Epidermal melanocyte (primary cell): ENCODE measurements around the gene CD79A.

Experiments used
- DNase-seq: peaks from one replicate; pipeline ENCODE4 v3.0.0; 2011; ENCODE audit warnings: low spot score; ENCODE audit not compliant: insufficient read length

The CD79A gene

GRCh38 chr19:41918653-41919244, 41.7 kb downstream of the CD79A start:
- DNase-seq, result no peak

GRCh38 chr19:41919948-41920712, 43.1 kb downstream of the CD79A start:
- DNase-seq, result no peak

DNA sequence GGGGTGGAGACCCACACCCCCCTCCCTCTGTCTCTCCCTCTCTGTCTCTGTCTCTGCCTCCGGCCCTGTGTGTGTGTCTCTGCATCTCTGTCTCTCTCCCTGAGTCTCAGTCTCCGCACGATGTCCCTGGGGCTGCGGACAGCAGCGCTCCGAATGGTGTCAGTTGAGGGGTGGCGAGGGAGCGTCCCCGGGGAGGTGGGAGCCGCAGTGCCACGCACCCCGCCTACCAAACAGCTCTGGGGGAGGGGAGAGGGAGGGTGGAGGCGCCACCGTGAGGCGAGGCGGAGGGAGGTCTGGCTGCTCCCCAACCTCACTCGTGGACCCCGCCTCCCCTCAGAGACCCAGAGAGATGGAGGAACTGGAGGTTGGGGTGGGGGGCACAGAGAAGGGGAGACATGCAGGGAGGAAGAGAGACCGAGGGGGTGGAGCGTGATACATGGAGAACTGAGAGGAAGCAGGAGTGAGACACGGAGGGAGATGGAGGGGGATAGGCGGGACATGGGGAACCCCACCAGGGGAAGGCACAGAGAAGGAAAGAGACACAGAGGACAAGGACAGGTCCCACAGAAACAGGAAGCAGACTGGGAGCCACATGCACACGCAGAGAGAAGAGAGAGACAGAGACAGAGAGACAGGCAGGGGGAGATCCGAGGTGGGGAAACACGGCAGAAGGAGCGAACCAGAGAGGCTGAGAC, 44.0 kb downstream of the CD79A start:
- no peak for DNase-seq

DNA sequence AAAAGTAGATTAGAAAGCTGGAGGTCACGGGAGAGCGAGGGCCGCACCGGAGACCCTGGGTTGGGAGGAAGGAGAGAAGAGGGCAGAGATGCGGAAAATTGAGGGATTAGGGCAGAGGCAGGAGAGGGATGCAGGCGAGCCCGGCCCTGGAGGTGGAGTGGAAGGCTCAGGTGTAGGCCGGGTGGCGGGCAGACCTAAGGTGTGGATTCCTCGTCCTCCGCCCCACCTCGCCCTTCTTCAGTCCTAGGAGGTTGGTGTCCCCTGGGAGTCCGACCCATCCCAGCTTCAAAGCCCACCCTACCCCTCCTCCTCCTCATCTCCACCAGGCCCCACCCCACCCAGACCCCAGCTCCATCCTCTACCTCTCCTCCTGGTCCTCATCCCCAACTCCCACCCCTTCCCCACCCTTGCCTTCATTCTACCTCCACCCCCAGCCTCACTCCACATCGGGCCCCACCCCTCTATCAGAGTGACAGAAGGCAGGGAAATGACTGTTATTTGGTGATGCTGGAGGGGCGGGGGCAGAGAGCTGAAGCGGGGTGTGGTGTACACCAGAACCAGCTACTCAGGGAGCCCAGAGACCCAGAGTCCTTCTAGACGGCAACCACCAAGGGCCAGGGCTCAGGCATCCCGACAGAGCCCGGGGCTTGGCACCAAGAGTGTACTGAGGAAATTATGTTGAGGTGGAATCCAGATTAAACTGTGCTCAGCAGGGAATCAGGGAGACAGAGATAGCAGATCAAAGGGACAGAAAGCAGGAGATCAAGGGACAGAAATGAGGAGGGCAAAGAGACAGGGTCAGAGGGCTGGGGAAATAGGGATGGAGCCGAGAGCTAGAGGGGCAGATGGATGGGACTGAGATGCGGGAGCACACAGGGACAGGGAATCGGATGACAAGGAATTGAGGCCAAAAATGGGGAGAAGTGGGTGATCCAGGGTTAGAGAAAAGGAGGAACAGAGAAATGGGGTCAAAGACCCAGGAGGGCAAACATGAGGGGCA, 44.8 kb downstream of the CD79A start:
- DNase-seq, result no peak

- no peak for DNase-seq
These were observed 45.5 kb downstream of the CD79A start for GRCh38 chr19:41922585-41922984.

DNA sequence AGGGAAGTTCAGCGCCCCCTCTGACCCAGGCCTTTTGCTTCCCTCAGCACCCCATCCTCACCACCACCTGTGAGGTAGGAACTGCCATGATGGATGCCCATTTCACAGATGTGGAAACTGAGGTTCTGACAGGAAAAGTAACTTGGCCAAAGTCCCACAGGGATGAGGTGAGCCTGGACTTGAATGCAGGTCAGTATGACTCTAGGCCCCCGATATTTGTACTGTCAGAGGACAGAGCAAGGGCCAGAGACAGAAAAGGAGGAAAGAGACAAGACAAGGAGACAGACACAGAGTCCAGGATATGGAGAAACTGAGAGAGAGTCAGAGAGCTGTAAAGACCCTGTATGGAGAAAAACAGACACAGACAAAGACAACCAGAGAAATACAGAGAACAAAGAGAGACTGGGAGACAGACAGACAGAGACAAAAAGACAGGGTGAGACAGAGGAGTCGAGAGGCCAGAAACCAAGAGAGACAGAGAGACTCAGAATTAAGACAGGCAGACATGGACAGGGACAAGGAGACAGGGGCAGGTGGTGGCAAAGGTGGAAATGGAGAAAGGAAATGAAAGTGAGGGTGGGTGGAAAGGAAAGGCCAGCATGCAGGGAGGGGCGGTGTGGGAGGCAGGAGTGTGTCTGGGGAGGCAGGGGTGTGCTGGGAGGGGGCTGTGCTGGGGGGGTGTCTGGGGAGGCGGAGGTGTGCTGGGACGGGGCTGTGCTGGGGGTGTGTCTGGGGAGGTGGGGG, 46.1 kb downstream of the CD79A start:
- DNase-seq, result no peak

GRCh38 chr19:41924151-41925145, 47.4 kb downstream of the CD79A start:
- DNase-seq, result no peak

DNA sequence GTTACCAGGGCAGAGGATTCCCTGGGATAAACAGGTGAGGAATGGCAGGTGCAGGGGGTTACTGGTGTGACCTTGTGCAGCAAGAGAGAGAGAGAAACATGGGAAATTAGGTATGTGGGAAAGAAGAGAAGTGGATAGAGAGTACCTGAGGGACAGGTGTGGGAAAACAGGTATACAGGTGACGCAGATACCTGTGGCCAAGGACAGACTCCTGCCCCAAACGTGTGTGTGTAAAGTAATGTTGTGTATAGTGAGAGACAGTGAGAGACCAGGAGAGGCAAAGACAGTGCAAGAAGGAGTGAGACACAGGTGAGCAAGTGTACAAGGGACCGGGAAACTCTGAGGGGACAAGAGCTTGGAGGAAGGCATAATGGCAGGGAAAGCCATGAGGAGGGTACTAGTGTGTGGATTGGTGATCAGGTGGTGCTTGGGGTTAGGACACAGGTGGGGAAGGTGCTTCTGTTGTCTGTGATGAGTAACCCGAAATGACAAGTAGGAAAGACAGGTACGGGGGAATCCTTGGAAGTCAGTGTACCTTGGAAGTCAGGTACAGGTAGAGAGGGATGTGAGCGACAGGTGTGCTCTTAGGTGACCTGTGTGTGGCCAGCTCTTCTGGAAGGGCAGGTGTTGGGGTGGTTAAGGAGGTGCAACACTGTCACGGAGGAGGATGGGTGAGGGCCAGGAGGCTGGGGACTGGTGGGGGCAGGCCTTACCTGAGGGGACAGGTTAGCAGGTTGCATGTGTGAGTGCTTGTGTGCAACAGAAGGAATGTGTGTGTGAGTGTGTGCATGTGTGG, 48.3 kb downstream of the CD79A start:
- no peak for DNase-seq

GRCh38 chr19:41926028-41926762, 49.1 kb downstream of the CD79A start:
- DNase-seq, result no peak

DNA sequence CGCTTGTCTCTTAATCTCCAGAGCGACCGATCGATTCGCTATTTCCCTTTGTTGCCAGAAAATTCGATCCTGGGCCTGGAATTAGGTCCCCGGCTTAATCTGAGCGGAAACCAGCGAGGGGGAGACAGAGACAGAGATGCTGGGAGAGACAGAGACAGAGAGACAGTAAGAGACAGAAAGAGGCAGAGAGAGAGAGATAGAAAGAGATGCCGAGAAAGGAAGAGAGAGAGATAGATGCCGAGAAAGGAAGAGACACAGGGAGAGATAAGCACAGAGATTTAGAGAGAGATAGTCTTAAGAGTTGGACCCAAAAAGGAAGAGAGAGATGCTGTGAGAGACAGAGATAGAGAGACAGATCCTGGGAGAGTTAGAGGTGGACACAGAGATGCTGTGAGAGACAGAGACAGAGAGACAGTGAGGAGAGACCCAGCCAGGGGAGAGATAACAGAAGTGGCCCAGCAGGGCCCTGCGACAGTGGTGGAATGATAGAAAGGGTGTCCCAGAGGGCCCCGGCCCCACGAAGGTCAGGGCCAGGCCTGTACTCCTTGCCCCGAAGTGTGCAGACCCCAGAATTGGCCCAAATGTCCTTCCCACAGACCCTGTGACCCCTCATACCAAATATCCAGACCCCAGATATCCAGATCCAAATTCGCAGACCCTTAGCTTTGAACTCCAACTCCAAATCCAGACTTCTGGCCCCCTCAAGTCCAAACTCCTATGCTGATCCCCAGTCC, 49.9 kb downstream of the CD79A start:
- DNase-seq, result no peak

DNA sequence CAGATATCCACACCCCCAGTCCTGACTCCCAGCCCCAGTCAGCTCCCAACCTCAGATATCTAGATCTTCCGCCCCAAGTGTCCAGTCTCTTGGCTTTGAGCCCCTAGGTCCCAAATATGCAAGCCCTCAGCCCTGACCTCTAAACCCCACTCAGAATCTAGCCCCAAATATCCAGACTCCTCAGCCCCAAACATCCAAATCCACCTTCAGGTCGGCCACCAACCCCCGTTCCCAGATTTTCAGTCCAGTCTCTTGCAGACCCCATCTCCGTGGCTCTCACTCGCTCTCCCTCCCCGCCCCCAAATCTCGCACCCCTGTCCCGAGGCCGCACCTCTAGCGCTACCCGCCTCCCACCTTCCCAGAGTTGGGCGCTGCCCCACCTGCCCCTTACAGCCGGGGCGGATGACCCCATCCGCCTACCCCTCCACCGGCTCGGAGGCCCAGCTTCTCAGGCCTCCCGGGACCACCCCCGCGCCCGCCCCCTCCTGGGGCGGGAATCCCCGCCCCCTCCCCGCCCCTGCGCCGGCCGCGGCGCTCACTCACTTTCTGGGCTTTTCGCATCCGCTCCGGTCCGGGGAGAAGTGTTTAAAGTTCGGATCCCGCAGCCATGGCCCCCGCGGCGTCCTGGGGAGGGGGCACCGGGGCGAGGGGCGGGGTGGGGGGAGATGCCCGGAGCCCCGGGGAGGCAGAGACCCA, 50.6 kb downstream of the CD79A start:
- DNase-seq, result no peak

DNA sequence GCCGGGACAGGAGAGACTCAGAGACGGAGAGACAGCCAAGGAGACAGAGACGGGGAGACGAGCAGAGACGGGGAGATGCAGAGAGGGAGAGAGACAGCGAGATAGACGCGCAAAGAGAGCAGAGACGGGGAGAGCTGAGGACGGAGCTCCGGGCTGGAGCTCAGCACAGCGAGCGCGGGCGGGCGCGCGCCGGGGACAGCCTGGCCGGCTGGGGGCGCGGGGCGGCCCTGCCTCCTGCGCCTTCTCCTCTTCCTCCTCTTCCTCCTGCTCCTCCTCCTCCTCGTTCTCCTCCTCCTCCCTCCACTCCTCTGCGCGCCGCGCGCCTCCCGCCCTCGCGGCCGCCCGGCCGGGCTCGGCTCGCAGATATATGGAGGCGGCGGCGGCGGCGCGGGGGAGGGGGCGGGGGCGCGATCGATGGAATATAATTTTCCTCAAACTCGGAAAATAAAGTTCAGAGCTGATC, 51.2 kb downstream of the CD79A start, which contains the start of gene ERFL:
Gene ERFL (minus strand): TSS at position 229 of the 463 bp plus-strand sequence. CDS start 15,530 bp downstream, outside the sequence.
- no peak for DNase-seq

- no peak for DNase-seq
These were observed 51.9 kb downstream of the CD79A start for GRCh38 chr19:41928754-41929535.

DNA sequence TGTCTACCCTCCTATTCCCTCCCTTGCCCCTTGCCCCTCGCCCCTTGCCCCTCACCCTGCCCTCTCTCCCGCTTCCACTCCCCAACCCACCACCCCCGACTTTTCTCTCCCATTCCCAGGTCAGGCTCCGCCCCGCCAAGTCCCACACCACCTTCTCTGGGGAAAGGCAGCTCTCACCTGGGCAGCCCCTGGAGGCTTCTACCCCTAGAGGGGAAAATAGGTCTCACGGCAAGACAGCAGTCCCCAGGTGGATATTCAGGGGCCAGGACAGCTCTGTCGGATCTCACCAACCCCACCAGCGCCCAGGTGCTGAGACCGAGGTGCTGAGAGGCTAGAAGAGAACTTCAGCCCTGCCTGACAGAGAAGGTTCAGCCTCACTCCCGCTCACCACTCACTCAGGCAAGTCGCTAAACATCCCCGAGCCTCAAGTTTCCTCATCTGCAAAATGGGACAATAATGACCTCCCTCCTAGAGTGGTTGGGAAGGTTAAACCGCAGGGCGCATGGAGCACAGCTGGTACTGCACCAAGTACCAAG, 52.5 kb downstream of the CD79A start:
- DNase-seq, result no peak

DNA sequence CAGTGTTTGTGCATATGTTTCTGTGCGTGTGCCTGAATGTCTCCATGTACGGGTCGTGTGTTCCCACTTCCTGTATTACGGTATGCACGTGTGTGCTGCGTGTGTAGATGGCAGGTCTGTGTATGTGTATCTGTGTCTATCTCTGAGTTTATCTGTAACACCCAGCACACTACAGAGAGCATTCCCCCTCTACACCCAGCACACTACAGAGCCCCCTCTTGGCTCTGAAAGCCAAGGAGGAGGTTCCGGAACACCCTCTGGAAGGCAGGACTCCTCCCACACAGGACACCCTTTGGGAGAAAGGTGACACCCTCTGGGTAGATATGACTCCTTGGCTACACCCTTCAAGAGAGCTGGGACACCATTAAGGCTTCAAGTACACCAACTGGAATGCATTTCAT, 53.2 kb downstream of the CD79A start:
- DNase-seq, result no peak
